GM18873 (cell line): ENCODE data around the gene USP40.
"Not testable (repeated sequence)": the region's sequence is repeated elsewhere in the genome, so short reads cannot be mapped to it uniquely, and the experiment has no call there.

Experiments
- ATAC-seq: cut with Tn5 transposase; IDR thresholded peaks from one replicate; pipeline ENCODE4 v1.9.1; 2021; ENCODE audit warnings: mild to moderate bottlenecking, moderate library complexity, moderate number of reproducible peaks; ENCODE audit not compliant: unreplicated experiment, low FRiP score

USP40 gene

GRCh38 chr2:233566141-233566956, at the start of gene USP40:
Gene USP40 (minus strand): TSS chr2:233566782. CDS start chr2:233565554, 1,228 bp downstream.
- ATAC-seq, result no peak

DNA sequence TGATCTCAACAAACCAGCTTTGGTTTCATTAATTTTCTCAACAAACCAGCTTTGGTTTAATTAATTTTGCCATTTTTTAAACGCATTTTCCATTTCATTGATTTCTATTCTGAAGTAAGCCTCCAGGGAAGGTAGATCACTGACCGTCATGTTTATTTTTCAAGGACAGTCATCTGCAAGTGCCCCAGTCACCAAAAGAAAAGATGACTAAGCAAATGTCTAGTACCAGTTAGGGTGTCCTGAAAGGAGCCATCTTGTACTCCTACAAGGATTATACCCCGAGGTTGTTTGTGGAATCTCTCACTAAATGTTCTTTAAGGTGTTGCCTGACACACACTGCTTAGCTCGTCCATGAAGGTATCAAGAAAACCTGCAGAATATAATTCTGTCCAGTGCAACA, 44.7 kb upstream of the USP40 start:
- no peak for ATAC-seq

- ATAC-seq, result no peak
These were observed 39.1 kb upstream of the USP40 start for GRCh38 chr2:233605680-233606079.

GRCh38 chr2:233604826-233605225, 38.2 kb upstream of the USP40 start:
- ATAC-seq, result no peak

DNA sequence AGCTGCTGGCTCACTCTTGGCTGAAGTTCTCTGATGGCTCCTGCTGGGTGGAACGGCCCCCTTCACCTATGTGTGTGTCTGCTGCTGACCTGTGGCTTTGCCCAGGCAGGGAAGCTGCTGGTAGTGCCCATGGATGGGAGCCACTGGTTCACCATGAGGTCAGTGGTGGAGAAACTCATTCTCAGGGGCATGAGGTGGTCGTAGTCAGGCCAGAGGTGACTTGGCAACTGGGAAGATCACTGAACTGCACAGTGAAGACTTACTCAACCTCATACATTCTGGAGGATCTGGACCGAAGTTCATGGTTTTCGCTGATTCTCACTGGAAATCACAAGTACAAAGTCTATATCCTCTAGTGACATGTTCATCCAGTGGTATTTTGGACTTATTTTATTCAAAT, 36.9 kb upstream of the USP40 start:
- no peak for ATAC-seq

- no peak for ATAC-seq
These were observed 35.5 kb upstream of the USP40 start for GRCh38 chr2:233602076-233602475.

GRCh38 chr2:233600386-233600785, 33.8 kb upstream of the USP40 start:
- no peak for ATAC-seq

DNA sequence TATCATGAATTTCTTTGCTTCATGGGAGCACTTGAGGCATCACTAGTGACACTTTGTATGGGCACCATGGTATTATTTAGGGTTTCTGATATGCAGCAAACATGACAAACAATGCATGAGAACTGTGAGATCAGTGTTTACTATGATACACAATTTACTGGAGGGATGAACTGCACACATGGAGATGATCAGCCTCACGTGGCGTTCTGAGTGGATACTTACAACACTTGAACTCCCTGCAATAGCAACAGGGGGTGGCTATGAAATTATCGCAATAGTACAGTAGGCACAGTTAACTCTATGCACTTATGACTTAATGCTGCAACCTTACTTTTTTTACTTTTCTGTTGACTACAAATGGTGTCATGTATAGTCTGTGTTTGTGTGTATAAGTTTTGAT, 32.4 kb upstream of the USP40 start:
- no peak for ATAC-seq

DNA sequence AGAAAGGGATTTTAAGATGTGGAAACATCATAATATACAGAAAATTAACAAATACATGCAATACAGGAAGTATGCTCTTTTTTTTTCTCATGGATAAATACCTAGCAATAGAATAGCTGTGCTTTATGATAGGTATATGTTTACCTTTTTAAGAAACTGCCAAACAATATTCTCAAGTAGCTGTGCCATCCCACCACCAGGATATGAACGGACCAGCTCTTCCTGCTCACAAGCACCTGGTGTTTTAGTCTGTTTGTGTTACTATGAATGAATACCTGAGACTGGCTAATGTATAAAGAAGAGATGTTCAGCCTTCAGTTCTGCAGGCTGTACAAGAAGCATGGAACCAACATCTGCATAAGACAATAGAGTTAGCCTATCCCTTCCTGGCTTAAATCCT, 30.9 kb upstream of the USP40 start:
- ATAC-seq, result no peak

GRCh38 chr2:233593201-233593600, 26.6 kb upstream of the USP40 start:
- ATAC-seq, result no peak

DNA sequence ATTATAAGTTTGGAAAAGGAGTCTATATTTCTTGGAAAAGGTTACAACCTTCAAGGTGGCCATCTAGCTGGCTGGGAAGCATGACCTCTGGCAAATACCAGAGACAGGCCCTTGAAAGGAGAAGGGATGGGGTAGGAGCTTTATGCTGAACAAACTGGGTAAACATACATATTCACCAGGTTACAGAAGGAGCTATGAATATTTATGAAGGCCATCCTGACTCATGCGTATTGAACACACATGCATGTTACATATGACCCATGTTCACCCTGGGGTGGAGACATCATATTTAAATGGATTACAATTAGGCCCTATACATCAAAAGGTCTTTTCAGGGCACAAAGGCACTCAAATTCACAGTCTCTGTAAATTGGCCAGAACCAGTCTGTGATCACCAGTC, 26.1 kb upstream of the USP40 start:
- not testable (repeated sequence) for ATAC-seq

GRCh38 chr2:233588400-233588799, 21.8 kb upstream of the USP40 start:
- ATAC-seq, result no peak

DNA sequence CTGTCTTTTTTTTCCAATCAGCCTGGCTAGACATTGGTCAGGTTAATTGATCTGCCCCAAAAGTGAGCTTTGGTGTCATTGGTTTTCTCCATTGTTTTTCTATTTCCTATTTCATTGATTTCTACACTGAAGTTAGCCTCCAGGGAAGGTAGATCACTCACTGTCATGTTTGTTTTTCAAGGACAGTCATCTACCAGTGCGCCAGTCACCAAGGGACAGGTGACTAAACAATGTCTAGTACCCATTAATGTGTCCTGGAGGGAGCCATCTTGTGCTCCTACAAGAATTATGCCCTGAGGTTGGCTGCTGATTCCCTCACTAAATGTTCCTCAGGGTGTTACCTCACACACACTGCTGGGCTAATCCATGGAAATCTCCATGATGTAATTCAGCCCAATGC, 17.6 kb upstream of the USP40 start:
- ATAC-seq, result no peak

GRCh38 chr2:233583217-233583965, 16.8 kb upstream of the USP40 start:
- not testable (repeated sequence) for ATAC-seq

GRCh38 chr2:233577341-233577740, 10.8 kb upstream of the USP40 start:
- ATAC-seq, result not testable (repeated sequence)

DNA sequence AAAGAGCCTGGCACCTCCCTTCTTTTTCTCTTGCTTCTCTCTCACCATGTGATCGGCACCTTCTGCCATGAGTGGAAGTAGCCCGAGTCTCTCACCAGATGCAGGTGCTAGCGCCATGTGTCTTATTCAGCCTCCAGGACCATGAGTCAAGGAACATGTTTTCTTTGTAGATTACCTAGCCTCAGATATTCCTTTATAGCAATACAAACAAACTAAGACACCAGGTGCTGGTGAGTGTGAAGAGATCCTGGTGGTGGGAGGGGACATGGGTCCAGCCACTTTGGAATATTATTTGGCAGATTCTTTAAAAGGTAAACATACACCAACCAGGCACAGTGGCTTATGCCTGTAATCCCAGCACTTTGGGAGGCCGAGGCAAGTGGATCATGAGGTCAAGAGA, 5.9 kb upstream of the USP40 start:
- no peak for ATAC-seq

GRCh38 chr2:233571462-233571861, 4.9 kb upstream of the USP40 start:
- no peak for ATAC-seq

DNA sequence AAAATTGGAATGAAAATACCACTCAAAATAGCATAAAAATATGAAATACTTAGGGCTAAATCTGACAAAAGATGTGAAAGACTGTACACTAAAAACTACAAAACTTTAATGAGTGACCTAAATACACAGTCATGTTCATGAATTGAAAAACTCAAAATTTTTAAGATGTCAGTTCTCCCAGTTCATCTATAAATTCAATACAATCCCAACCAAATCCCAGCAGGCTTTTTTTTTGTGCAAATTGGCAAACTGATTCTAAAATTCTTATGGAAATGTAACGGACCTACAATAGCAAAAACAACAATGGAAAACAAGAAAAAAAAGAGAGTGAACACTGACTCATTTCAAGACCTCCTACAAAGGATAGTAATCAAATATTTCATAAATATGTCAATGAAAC, 4.4 kb upstream of the USP40 start:
- ATAC-seq, result no peak

GRCh38 chr2:233565685-233566140, 869 bp downstream of the USP40 start:
- ATAC-seq, result no peak

GRCh38 chr2:233563663-233564430, 2.7 kb downstream of the USP40 start:
- ATAC-seq, result no peak
